Stimulated activated CD4-positive, alpha-beta T cell treated with anti-CD3 and anti-CD28 coated beads, Interleukin-15, amount 100 ng/mL, for 1 hour (primary cell): ENCODE data around the gene ITPR1.

Source experiments
- DNase-seq, 2 donors: peaks; one replicate each; pipeline ENCODE4 v3.0.0-alpha.2; 2020; ENCODE audit warnings: low read depth in 1 of 2, low spot score in 1 of 2

The ITPR1 gene

DNA sequence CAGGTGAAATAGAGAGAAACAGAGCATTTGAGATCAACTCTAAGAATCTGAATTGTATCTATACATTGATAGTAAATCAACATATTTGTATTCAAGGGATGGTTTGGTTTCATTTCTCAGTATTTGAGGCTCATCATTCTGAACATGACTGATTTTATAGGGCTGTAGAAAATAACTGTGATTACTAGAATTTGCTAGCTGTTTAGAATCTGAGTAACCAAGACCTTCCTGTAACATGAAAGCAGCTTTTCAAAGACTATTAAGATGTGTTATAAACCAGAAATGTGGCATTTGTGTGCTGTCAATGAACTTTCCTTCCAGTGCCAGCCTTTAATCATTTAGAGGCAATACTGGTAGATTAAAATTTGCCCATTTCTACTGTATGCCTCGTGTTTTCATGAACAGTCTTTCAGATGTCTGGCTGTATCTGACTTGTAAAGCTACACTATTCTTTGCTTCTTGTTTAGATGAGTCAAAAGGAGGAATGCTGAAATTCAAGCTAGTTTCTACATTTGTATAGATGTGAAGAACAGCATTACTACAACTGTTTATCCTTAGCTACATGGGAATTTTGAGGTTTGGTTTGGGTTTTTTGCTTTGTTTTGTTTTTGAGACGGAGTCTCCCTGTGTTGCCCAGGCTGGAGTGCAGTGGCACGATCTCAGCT lies 348.8 kb downstream of the ITPR1 start:
- no peak for DNase-seq

DNA sequence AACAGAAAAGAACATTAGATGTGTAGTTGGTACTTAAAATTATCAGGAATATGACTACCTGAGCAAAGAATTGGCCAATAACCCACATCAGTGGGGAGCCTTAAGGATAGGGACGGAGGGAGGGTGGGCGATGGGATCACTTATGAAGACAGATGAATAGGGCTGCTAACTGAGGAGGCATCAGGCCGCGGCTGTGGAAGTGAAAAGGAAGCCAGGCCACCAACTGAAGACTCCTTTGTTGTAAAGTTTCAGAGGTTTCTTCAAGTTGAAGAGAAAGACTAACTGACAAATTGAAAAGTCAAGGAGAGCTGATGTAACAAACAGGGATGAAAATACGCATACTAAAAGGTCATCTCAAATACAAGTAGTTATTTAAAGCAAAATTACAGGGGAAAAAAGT lies 350.5 kb downstream of the ITPR1 start:
- no peak for DNase-seq

DNA sequence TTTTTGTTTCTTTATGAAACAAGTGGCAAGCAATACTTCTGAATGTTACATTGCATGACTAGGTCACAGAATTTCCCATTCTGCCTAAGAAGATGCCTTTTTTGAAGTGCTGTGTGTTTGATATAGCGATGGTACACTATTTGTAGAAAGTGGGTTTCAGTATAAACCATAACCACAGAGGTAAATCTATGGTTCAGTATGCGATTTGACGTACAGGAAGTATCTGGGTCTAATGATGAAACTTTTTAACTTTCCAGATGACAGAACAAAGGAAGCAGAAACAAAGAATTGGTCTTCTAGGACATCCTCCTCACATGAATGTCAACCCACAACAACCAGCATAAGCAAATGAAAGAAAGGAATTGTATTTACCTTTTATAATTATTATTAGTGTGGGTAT lies 352.7 kb downstream of the ITPR1 start:
- DNase-seq = no peak

DNA sequence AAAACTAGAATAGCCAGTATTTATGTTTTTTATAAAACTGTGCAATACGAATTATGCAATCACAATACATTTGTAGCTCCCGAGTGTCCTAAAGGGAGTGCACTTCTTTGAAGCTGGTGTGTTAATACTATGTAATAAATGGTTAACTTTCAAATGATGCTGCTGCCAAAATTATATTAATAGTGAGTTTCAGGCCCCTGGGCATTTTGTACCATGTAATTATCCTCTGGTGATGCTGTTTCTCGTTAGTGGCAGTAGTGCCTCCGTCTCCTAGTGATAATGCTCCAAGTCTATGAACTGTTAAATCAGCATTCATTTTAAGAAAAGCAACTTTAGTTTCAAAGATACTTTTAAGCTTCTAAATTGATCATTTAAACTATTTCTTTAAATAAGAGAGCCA lies 353.4 kb downstream of the ITPR1 start:
- DNase-seq = no peak

DNA sequence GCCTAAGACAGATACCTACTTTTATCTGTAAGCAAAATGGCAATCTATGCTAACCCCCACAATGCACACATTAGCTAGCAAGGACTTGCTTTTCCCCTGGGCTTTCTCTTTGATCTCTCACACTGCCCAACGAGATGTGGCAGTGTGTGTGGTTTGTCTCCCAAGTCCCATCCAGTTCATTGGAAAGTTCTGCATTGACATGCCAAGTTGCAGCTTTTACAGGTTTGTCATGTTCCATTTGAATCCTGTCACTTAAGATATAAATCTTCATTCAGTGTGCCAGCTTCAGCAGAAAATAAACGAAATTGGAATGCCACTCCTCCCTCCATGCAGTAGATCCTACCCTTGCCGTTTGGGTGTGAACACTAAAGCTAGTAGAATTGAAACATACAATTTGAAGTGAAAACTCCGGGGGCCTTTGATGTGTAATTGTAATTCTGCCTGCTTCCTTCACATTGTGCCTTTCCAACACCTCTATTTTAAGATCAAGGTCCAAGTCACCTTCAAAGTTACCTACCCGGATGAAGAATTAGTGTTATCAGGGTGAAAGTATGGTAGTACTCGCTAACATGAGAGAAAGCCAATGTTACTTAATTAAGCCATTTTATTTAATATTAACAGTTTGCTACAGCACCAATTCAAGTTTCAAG lies 355.2 kb downstream of the ITPR1 start:
- no peak for DNase-seq

DNA sequence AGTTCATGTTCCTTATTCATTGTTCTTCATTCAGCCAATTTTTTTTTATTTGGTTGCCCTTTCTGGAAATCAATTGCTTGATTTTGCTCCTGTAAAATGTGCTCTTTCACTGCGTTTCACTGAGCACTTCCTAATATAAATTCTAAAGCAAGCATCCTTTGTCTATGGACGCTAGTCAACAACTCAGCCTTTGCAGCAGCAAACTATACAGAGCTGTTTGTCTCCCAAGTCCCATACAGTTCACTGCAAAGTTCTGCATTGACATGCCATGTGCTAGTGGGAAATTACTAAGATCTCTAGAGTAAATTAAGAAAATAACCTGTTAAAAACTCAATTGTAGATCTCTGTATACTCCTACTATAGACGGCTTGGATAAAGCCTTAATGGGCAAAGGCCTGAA lies 356.0 kb downstream of the ITPR1 start:
- DNase-seq = no peak

DNA sequence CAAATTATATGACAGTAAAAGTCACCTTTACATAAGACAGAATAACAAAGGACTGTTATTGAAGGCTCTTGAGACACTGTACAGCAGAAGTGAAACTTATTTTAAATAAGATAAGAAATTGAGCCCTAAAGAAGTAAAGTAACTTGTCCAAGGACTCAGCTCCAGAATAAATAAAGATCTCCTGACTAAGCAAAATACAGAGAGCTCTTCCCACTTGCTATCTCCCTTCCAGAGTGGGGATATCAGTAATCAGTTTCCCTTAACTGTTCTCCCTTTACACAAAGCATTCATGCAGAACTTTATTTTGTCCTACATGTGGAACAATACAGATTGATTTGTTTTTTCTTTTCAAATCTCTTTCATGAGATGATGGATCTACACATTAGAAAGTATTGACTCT lies 356.6 kb downstream of the ITPR1 start:
- DNase-seq = no peak

DNA sequence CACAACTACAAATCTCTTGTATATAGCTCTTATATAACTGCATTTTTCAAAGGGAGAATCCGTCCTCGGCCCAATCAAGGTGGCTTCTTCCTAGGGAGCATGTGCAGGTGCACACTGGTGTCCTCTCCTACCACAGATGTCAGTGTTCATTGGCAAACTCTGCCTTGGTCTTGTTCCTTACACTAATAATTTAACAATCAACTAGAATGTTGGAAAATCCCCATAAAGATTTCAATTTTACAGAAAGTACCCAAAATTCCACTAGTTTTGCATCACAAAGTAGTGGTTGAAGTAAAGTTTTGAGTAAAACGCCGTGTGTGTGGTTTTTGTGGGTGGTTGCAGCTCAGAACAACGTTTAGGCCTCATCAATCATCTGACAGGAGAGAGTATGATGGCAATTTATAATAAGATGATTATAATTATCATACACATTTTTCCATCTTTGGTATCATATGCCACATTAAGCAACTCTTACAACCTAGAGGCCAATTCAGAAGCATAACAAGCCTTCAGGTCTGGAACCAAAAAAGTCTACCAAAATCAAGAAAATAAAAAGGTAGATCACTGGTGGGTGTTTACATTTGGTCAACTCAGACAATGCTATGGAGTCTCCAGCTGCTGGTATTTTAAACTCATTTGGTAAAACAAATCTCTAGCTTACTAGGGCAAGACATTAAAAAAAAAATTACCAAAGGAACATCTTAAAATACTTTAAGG lies 357.2 kb downstream of the ITPR1 start:
- no peak for DNase-seq

DNA sequence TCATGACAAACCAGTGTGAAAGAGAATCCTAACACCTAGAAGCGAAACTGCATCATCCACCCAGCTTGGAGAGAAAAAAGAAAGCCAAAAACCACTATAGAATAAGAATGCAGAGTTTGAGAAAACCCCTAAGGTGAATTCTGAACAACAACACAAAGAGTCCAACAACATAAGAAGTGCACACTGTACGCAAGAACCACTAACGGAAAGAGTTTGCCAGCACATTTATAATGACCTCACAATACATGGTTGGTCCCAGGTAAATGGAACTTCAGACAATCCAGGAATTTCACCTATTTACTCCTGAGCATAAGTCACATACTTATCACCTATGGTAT lies 357.7 kb downstream of the ITPR1 start:
- no peak for DNase-seq

DNA sequence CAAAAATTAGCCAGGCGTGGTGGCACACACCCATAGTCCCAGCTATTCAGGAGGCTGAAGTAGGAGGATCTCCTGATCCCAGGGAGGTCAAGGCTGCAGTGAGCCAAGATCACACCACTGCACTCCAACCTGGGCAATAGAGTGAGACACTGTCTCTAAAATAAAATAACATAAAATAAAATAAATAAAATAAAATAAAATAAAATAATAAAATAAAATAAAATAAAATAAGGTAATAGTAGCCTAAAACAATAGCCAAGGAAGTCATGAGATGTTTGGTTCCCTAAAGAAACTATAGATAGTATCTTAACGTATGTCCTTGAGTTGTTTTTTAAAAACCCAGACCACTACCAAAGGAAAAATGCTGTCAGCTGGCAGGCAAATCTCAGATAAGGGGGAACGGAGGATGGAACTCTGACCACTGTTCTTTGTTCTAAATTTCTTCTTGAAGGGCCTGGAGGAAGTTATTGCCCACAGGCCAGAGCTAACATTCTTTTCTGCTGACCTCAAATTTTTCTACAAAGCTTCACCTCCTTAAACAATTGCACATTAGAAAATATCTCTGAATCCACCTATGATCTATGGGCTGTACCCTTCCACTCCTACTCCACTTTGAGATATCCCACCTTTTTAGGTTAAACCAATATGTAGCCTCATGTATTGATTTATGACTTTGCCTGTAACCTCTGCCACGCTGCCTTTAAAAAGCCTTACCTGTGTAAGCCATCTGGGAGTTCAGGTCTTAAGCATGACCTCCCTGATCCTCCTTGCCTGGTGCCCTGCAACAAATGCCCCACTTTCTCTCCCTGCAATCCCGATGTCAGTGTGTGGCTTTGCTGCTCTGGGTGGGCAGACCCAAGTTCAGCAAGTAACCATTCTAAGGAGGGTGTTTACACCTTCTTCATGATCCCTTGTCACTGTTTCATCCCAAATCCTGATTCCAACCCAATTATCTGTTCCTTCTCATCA lies 359.9 kb downstream of the ITPR1 start:
- DNase-seq = no peak

DNA sequence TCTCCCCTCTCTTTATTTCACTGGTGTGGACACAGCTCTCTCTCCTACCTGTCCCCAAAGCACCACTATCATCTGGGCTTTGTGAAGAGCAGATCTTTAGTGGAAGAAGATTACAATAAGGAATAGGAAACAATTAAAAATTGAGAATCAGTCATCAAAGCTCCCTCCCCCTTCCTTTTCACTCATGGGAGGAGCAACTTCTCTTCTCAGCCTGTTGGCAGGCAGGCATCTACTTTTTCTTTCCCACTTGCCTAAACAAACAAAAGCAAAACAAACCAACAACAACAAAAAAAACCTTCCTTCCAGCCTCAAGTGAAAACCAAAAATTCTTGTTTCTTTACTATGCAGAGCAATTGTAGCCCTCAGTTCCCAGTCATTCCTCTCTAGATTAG lies 360.6 kb downstream of the ITPR1 start:
- no peak for DNase-seq

DNA sequence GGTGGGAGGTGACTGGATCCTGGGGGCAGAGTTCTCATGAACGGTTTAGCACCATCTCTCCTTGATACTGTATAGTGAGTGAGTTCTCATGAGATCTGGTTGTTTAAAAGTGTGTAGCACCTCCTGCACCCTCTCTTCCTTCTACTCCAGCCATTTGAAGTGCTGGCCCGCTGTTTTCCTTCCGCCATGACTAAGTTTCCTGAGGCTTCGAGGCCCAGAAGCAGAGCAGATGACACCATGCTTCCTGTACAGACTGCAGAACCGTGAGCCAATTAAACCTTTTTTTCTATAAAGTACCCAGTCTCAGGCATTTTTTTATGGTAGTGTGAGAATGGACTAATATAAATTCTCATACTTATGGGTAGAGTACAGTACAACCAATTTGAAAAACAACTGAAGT lies 362.5 kb downstream of the ITPR1 start:
- no peak for DNase-seq

DNA sequence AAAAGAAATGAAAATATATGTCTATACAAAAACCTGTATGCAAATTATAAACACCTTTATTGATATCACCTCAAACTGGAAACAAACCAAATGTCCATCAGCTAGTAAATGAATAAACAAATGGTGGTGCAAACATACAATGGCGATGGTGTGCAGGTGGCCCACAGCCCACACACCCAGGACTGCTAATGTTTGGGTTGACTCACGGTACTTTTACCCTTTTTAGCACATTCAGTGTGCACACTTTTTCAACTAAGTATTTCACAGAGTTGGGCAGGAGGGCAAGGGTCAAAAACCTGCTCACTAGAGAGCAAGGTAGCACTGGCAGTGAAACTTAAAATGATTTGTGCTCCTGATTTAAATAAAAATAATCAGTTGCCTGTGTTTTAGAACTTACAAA lies 363.0 kb downstream of the ITPR1 start:
- DNase-seq = no peak

DNA sequence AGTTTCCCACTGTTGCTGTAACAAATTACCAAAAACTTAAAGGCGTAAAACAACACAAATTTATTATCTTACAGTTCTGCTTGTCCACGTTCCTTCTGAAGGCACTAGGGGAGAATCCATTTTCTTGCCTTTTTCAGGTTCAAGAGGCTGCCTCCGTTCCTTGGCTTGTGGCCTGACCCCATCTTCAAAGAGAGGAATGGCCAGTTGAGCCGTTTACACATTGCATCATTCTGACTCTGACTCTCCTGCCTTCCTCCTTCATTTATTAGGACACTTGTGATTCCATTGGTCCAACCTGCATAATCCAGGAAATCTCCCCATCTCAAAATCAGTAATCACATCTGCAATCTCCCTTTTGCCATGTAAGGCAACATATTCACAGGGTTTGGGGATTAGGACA lies 363.4 kb downstream of the ITPR1 start:
- DNase-seq = no peak

DNA sequence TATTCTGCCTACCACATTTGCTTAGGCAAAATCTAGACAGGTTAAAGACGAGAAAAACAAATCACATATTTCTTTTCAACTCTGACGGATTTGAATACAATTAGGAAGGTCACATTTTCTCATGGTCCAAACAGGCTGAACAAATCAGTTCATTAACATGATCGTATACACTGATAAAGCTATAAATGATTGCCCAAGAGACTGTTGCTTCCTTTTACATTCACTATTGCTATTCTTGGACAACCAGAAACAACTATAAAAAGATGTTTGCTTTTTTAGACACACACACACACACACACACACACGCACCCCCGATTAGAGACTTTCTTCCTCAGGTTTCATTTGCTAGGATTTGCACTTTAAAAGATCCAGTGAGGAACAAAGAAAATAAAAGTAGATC lies 363.8 kb downstream of the ITPR1 start:
- DNase-seq = no peak

DNA sequence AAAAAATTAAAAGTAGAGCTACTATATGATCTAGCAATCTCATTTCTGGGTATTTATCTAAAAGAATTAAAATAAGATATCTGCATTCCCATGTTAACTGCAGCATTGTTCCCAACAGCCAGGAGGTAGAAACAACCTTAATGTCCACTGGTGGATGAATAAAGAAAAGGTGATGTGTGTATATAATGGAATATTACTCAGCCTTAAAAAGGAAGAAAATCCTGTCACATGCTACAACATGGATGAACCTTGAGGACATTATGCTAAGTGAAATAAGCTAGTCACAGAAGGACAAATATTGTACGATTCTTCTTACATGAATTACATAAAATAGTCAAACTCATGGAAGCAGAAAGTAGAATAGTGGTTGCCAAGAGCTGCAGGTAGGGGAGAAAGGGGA lies 366.6 kb downstream of the ITPR1 start:
- no peak for DNase-seq

DNA sequence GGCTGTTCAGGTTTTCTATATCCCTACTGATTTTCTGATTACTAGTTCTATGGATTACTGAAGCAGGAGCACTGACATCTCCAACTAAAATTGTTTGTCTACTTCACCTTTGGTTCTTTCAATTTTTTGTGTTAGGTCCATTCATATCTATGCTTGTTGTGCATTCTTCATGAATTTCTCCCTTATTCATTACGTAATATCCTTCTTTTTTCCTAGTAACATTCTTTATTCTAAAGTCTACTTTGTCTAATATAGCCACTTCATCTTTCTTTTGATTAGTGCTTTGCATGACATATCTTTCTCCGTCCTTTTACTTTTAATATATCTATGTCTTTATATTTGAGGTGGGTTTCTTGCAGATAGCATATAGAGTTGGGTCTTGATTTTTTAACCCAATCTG lies 369.8 kb downstream of the ITPR1 start:
- no peak for DNase-seq

DNA sequence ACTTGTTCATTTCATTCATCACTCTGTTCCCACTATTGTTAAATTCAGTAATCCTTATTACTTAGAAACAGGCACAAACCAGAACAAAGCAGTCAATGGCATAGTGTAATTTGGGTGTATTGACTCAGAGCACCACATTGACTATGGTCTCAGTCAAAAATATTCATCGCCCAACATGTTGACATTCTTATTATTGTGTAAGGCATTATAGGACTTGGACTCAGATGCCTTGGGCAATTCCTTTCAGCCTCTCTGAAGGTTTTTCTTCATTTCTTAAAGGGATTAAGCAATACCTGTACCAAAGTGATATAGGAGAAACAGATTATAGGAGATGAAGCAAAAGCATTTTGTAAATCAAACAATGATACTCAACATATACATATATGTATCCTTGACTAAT lies 371.4 kb downstream of the ITPR1 start:
- DNase-seq = no peak

DNA sequence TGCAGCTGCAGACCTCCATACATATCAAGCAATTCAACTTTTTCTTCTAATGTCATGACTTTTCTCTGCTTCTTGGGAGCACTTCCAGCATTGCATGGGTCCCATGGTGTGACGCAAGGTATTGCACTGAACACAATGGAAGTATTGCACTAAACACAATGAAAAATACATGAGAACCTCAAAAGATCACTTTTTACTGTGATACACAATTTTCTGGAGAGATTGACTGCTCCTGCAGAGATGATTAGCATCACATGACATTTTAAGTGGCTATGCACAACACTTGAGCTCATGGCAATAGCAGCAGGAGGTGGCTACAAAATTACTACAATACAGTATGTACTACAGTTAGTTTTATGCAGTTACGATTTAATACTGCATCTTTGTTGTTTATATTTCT lies 372.6 kb downstream of the ITPR1 start:
- no peak for DNase-seq

DNA sequence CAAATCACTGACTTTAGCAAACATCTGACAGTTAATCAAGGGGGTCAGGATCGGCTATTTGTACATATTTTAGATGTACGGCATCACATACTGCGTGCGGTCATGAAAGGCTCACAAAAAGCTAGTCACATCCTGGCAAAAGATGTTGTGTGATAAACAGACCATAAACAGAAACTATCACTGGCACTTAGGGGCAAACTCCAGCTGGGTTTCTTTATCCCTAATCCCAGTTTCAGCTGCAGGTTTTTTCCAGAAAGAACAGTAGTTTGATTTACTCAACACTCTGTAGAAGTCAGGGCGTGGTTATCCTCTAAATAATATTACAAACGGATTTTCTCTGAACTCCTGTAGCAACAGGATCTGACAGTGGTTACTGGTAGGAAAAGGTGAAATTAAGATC lies 373.7 kb downstream of the ITPR1 start:
- no peak for DNase-seq

DNA sequence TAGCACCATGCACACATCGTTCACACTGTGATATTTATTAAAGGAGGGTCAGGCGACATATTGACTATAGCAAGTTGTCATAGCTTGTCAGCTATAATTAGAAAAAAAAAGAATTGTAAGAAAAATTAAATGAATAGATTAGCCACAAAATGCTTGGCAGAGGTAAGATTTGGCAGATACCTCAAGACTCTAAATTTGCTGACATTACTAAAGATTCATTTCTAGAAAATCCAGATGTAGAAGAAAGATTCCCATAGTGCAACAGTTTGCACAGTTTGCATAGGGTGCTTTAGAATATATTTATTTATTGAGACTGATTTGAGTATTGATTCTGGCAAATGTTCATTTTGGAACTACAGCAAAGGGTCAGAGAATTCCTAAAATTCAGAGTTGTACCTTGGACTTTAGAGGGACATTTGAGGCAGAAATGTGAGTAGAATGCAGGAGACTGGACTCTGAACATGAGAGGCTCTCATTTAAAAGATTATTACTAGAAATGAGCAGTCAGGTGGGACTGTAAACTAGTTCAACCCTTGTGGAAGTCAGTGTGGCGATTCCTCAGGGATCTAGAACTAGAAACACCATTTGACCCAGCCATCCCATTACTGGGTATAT lies 384.1 kb downstream of the ITPR1 start:
- no peak for DNase-seq
